Cardiac muscle cell (in vitro differentiated cells and primary cell): ENCODE measurements around the gene MRTO4. TPM values are rescaled to one million over a fixed set of nuclear protein-coding genes. Genes with fewer than 3 reads are reported as not detected.
"Not testable (repeated sequence)": the region's sequence is repeated elsewhere in the genome, so short reads cannot be mapped to it uniquely, and the experiment has no call there.

Experiments used
- DNase-seq, 2 donors: peaks; one replicate each; pipeline versions ENCODE4 v3.0.0 to v3.0.0-alpha.2; 2010 to 2017; ENCODE audit warnings: low read depth in 1 of 2, low spot score in 1 of 2
- H3K27ac ChIP-seq: fragments of 200-600 bp; sonication (generic); 2 replicates; pipeline ENCODE4 v1.5.1; 2016
- H3K27me3 ChIP-seq: fragments of 200-600 bp; sonication (generic); 2 replicates; pipeline ENCODE4 v1.6.0; 2016; ENCODE audit warnings: control low read depth
- H3K36me3 ChIP-seq: fragments of 200-600 bp; sonication (generic); 2 replicates; pipeline ENCODE4 v1.5.1; 2016; ENCODE audit warnings: control low read depth
- H3K4me1 ChIP-seq: fragments of 200-600 bp; sonication (generic); 2 replicates; pipeline ENCODE4 v1.8.1; 2017; ENCODE audit warnings: low read depth, mild to moderate bottlenecking, mixed run types
- H3K4me3 ChIP-seq: fragments of 200-600 bp; sonication (generic); 2 replicates; pipeline ENCODE4 v1.5.1; 2016; ENCODE audit warnings: mild to moderate bottlenecking
- H3K9me3 ChIP-seq: fragments of 200-600 bp; sonication (generic); 2 replicates; pipeline ENCODE4 v1.5.1; 2017; ENCODE audit warnings: low read depth, mild to moderate bottlenecking, control low read depth
- CTCF ChIP-seq: IDR thresholded peaks from 2 replicates; pipeline ENCODE4 v1.5.1; 2012; ENCODE audit warnings: low read depth, mild to moderate bottlenecking, low read length
- polyA plus RNA-seq: library from polyadenylated mRNA; unstranded; fragments of >200 nt; fragmentation: Nextera tagmentation; extraction: Ambion mirVana; gene quantifications from 2 replicates; pipeline ENCODE4 v1.2.1, GENCODE V29; 2016
- total RNA-seq: library from RNA; depleted of rRNA; stranded (reverse); fragments of >200 nt; gene quantifications from 2 replicates; pipeline ENCODE4 v1.2.3, GENCODE V29; 2016

MRTO4 gene
- total and polyA plus RNA-seq, 2 experiments from 2014 or later = 21.3 to 33.6 TPM

- Histone ChIP-seq H3K27me3 (no peaks in the 10 kb centered on the region), H3K4me1 (peaks cover 33% of the 10 kb centered on the region), H3K27ac (peak overlapping the region; percentile 90), H3K4me3 (peak overlapping the region; percentile 66), H3K36me3 (no peaks in the 10 kb centered on the region), H3K9me3 (no peaks in the 10 kb centered on the region)
- no peak for TF ChIP-seq CTCF
- peak; percentile 21 to 28 for DNase-seq
Observed at GRCh38 chr1:19210772-19211549, 40.6 kb upstream of the MRTO4 start.

- H3K4me3 ChIP-seq = no peak overlapping the region
Observed at GRCh38 chr1:19212167-19212566, 39.4 kb upstream of the MRTO4 start.

GRCh38 chr1:19213580-19213979 lies 38.0 kb upstream of the MRTO4 start:
- peaks cover 25% of the 10 kb centered on the region for H3K36me3 ChIP-seq
- no peak overlapping the region for H3K27ac ChIP-seq
- TF ChIP-seq CTCF = no peak

More at GRCh38 chr1:19212167-19212566, 39.4 kb upstream of the MRTO4 start:
- Histone ChIP-seq H3K9me3 (no peaks in the 10 kb centered on the region), H3K4me1 (peaks cover 21% of the 10 kb centered on the region), H3K27ac (no peak overlapping the region), H3K36me3 (peaks cover 12% of the 10 kb centered on the region), H3K27me3 (no peaks in the 10 kb centered on the region)
- no peak for DNase-seq
- no peak for TF ChIP-seq CTCF

GRCh38 chr1:19216585-19216984 lies 35.0 kb upstream of the MRTO4 start:
- not testable (repeated sequence) for H3K27me3 ChIP-seq, H3K4me3 ChIP-seq, DNase-seq, H3K4me1 ChIP-seq, H3K9me3 ChIP-seq, H3K27ac ChIP-seq
- H3K36me3 ChIP-seq = peaks cover 45% of the 10 kb centered on the region

More at GRCh38 chr1:19213580-19213979, 38.0 kb upstream of the MRTO4 start:
- Histone ChIP-seq H3K9me3 (no peaks in the 10 kb centered on the region), H3K4me1 (peaks cover 14% of the 10 kb centered on the region), H3K27me3 (no peaks in the 10 kb centered on the region), H3K4me3 (no peak overlapping the region)
- DNase-seq = no peak

- no peaks in the 10 kb centered on the region for H3K9me3 ChIP-seq
- no peak overlapping the region for H3K4me3 ChIP-seq
- H3K4me1 ChIP-seq = no peaks in the 10 kb centered on the region
- no peak for DNase-seq
- no peaks in the 10 kb centered on the region for H3K27me3 ChIP-seq
- H3K27ac ChIP-seq = peak overlapping the region; percentile 54
- TF ChIP-seq CTCF = no peak
- peaks cover 57% of the 10 kb centered on the region for H3K36me3 ChIP-seq
Observed at GRCh38 chr1:19219451-19219850, 32.2 kb upstream of the MRTO4 start.

GRCh38 chr1:19220080-19220846 lies 31.3 kb upstream of the MRTO4 start:
- no peaks in the 10 kb centered on the region for H3K9me3 ChIP-seq
- TF ChIP-seq CTCF = no peak
- H3K4me1 ChIP-seq = no peaks in the 10 kb centered on the region
- H3K27me3 ChIP-seq = no peaks in the 10 kb centered on the region
- no peak overlapping the region for H3K4me3 ChIP-seq
- DNase-seq = no peak
- peaks cover 61% of the 10 kb centered on the region for H3K36me3 ChIP-seq
- peak overlapping the region; percentile 54 for H3K27ac ChIP-seq
